B cell (primary cell): ENCODE measurements around the gene NHSL2.

Experiments
- CTCF ChIP-seq: fragments of 200-600 bp; IDR thresholded peaks from one replicate; pipeline ENCODE4 v1.8.0; 2022; ENCODE audit warnings: antibody characterized with exemption, mild to moderate bottlenecking
- EZH2 ChIP-seq: IDR thresholded peaks from 2 replicates; pipeline ENCODE4 v1.6.1; 2012; ENCODE audit warnings: borderline replicate concordance, low read depth, mild to moderate bottlenecking, moderate library complexity, low read length; ENCODE audit not compliant: insufficient read depth, poor library complexity, severe bottlenecking

- no peak for TF ChIP-seq EZH2
- TF ChIP-seq CTCF: no peak
These were observed 116.6 kb downstream of the NHSL2 start for GRCh38 chrX:72027024-72027913.
